ENCODE data around the gene THNSL1.
A peak's percentile ranks its signal among the peaks of the same experiment; 100 is the strongest.

THNSL1 gene

GRCh38 chr10:25023278-25023677, 6.9 kb downstream of the THNSL1 start:
- no peak overlapping the region for H3K4me3 ChIP-seq (ENCODE audit: low read depth, low read length)
- no peak for TF ChIP-seq CTCF (conservative IDR thresholded peaks at IDR 0.05; ENCODE audit: low read depth, low read length)
- peak; percentile 80 for DNase-seq (ENCODE audit: low read depth)

GRCh38 chr10:25024528-25024927, 8.1 kb downstream of the THNSL1 start:
- no peak overlapping the region for H3K4me3 ChIP-seq (ENCODE audit: low read depth, low read length)
- no peak for DNase-seq (ENCODE audit: low read depth)
- TF ChIP-seq CTCF (conservative IDR thresholded peaks at IDR 0.05; ENCODE audit: low read depth, low read length), result no peak

- H3K4me3 ChIP-seq (ENCODE audit: low read depth, low read length), result no peak overlapping the region
- DNase-seq (ENCODE audit: low read depth), result peak; percentile 61
- peak; percentile 36 for TF ChIP-seq CTCF (conservative IDR thresholded peaks at IDR 0.05; ENCODE audit: low read depth, low read length)
These were observed 10.1 kb downstream of the THNSL1 start for GRCh38 chr10:25026463-25026862.

- TF ChIP-seq CTCF (conservative IDR thresholded peaks at IDR 0.05; ENCODE audit: low read depth, low read length), result no peak
- no peak overlapping the region for H3K4me3 ChIP-seq (ENCODE audit: low read depth, low read length)
- no peak for DNase-seq (ENCODE audit: low read depth)
These were observed 12.3 kb downstream of the THNSL1 start for GRCh38 chr10:25028711-25029110.

- no peak for DNase-seq (ENCODE audit: low read depth)
- TF ChIP-seq CTCF (conservative IDR thresholded peaks at IDR 0.05; ENCODE audit: low read depth, low read length), result no peak
- no peak overlapping the region for H3K4me3 ChIP-seq (ENCODE audit: low read depth, low read length)
These were observed 13.1 kb downstream of the THNSL1 start for GRCh38 chr10:25029519-25029918.

- no peak overlapping the region for H3K4me3 ChIP-seq (ENCODE audit: low read depth, low read length)
- DNase-seq (ENCODE audit: low read depth), result no peak
- TF ChIP-seq CTCF (conservative IDR thresholded peaks at IDR 0.05; ENCODE audit: low read depth, low read length), result no peak
These were observed 20.0 kb downstream of the THNSL1 start for GRCh38 chr10:25036381-25036780.

GRCh38 chr10:25038325-25038724, 21.9 kb downstream of the THNSL1 start:
- TF ChIP-seq CTCF (conservative IDR thresholded peaks at IDR 0.05; ENCODE audit: low read depth, low read length), result no peak
- no peak for DNase-seq (ENCODE audit: low read depth)
- H3K4me3 ChIP-seq (ENCODE audit: low read depth, low read length), result no peak overlapping the region

All from choroid plexus epithelial cell (primary cell).